ENCODE results near the gene RNF225.
A peak's percentile ranks its signal among the peaks of the same experiment; 100 is the strongest.

Gene RNF225

DNA sequence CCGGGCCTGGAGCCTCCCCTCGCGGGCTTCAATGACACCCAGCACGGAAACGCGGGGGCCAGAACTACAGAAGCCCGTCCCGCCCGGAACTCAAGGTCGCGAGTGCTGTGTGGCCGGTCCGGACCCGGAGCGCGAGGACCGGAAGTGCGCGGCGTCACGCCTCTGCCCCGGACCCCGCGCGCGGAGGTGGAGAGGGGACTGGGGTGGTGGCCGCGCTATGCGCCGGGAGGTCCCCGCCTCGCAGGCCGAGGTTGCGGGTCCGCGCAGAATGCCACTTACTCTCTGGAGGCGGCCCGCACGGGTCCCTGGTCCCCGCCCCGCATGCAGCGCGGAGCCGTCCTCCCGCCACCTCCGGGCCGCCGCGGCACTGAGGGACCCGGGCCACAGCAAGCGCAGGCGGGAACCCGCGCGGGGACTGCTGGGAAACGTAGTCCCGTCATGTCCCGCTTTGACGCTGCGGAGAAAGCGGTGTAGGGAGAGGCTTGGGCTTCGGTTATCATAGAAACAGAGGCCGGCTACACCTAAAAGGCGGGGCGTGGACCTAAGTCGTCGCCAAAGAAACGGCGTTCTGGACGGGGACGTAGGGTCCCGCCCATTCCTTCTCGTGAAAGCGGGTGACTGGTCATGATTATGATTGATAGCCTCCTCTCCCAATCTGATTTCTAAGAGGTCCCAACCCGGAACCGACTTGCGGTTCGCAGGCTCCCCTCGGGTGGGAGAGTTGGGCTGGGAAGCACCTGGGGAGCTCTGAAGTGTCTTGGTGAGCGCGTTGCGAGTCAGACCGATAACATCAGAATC lies 14.6 kb upstream of the RNF225 start, which contains the start of gene ZNF837:
Gene ZNF837, minus strand, starts transcription at position 369 of the 798 bp plus-strand sequence. CDS start 11,698 bp downstream, outside the sequence.
- TF ChIP-seq, protein P1, sequence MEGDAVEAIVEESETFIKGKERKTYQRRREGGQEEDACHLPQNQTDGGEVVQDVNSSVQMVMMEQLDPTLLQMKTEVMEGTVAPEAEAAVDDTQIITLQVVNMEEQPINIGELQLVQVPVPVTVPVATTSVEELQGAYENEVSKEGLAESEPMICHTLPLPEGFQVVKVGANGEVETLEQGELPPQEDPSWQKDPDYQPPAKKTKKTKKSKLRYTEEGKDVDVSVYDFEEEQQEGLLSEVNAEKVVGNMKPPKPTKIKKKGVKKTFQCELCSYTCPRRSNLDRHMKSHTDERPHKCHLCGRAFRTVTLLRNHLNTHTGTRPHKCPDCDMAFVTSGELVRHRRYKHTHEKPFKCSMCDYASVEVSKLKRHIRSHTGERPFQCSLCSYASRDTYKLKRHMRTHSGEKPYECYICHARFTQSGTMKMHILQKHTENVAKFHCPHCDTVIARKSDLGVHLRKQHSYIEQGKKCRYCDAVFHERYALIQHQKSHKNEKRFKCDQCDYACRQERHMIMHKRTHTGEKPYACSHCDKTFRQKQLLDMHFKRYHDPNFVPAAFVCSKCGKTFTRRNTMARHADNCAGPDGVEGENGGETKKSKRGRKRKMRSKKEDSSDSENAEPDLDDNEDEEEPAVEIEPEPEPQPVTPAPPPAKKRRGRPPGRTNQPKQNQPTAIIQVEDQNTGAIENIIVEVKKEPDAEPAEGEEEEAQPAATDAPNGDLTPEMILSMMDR (IDR thresholded peaks at IDR 0.05; ENCODE audit: insufficient read depth, low read length, poor library complexity, severe bottlenecking) = peak; percentile 18
- Histone ChIP-seq H3K4me3 (replicated peaks; ENCODE audit: low read depth, low read length) (peak within 1 kb of the TSS; percentile 77), H3K27me3 (replicated peaks; ENCODE audit: control insufficient read depth, insufficient read depth, low read length) (no peaks in the 10 kb centered on the region), H3K36me3 (ENCODE audit: control insufficient read depth, insufficient read depth, low read length) (no peaks in the 10 kb centered on the region; the same call in 1 of the 2 replicates)
- peak; percentile 98 for DNase-seq (ENCODE audit: extremely low read depth, insufficient read length)

DNA sequence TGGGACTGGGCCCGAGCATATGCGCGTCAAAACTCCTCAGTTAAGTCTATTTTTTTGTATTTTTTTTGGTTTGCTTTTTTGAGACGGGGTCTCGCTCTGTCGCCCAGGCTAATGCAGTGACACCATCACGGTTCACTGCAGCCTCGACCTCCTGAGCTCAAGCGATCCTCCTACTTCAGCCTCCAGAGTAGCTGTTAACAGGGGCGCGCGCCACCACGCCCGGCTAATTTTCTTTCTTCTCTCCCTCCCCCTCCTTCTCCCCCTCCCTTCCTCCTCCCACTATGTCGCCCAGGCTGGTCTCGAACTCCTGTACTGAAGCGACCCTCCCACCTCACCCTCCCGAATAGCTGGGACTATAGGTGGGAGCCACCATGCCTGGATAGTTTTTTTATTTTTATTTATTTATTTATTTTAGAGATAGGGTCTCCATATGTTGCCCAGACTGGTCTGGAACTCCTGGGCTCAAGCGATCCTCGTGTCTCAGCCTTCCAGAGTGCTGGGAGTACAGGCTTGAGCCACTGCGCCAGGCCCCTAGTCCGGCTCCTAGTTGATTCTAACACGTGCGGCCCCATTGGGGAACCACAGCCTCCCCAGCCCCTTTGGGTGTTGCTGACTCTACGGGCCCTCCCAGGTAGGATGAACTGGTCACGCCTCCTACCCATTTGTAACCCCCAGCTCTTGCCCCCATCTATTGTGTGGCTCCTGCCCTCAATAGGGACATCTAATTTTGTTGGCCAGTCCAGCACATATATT lies 13.8 kb upstream of the RNF225 start:
- H3K27me3 ChIP-seq (replicated peaks; ENCODE audit: control insufficient read depth, insufficient read depth, low read length) = no peaks in the 10 kb centered on the region
- H3K4me3 ChIP-seq (replicated peaks; ENCODE audit: low read depth, low read length) = peak overlapping the region; percentile 77
- no peak for DNase-seq (ENCODE audit: extremely low read depth, insufficient read length)
- no peaks in the 10 kb centered on the region; the same call in 1 of the 2 replicates for H3K36me3 ChIP-seq (ENCODE audit: control insufficient read depth, insufficient read depth, low read length)
- TF ChIP-seq, protein P1 (IDR thresholded peaks at IDR 0.05; ENCODE audit: insufficient read depth, low read length, poor library complexity, severe bottlenecking) = no peak

DNA sequence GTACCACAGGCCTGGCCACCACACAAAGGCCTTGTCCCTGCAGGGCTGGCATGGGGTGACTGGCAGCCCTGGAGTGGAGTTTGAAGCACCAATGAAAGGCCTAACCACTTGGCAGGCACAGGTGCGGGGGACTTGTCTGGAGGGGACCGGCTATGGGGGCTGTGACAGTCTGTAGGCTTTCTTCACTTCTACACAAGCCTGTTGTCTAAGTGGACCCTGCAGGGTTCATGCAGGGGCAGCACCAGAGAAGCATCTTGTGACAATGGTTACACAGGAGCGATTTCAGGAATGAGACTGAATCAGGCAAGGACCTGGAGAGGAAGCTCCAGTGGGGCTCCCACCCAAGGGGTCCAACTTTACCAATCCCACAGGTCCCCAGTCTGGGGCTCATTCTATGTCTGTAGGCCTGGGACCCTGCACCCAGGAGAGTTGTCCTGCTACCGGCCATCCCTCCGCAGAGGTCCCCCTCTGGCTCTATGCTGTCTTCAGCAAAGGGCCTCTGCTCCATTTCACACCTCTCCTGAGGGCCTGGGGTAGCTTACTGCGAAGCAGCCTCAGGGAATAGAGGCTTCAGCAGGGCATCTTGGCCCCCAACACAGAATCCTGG lies 12.4 kb upstream of the RNF225 start:
- H3K27me3 ChIP-seq (replicated peaks; ENCODE audit: control insufficient read depth, insufficient read depth, low read length) = no peaks in the 10 kb centered on the region
- H3K4me3 ChIP-seq (replicated peaks; ENCODE audit: low read depth, low read length) = no peak overlapping the region
- DNase-seq (ENCODE audit: extremely low read depth, insufficient read length) = no peak
- TF ChIP-seq, protein P1 (IDR thresholded peaks at IDR 0.05; ENCODE audit: insufficient read depth, low read length, poor library complexity, severe bottlenecking) = no peak
- peaks cover 1% of the 10 kb centered on the region; the same call in 1 of the 2 replicates for H3K36me3 ChIP-seq (ENCODE audit: control insufficient read depth, insufficient read depth, low read length)

DNA sequence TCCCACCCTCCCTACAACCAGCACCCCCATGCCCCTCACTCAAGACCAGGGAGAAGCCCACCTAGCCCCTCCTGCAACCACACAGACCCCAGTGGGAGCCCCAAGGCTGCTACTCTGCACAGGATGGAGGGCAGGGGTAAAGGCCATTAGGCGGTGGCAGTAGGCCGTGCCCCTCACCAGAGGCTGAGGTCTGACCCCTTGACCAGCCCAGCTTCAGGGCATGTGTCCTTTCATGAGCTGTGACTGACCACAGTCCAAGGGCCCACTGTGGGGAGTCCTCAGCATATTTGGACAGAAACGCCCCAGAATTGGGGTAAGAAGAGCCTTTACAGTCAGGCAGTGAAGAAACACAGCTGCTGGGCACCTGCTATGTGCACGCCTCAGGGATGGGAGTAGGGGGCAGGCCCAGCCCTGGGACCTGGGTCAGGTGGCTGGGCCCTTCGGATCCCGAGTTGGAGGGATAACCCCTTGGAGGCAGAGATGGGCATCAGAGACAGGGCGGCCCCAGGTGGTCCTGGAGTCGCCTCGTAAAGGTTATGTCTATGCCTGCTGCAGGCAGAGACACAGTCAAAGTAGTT lies 10.1 kb upstream of the RNF225 start:
- H3K4me3 ChIP-seq (replicated peaks; ENCODE audit: low read depth, low read length) = peak overlapping the region; percentile 80
- H3K36me3 ChIP-seq (ENCODE audit: control insufficient read depth, insufficient read depth, low read length) = peaks cover 6% of the 10 kb centered on the region
- no peak for DNase-seq (ENCODE audit: extremely low read depth, insufficient read length)
- no peaks in the 10 kb centered on the region for H3K27me3 ChIP-seq (replicated peaks; ENCODE audit: control insufficient read depth, insufficient read depth, low read length)
- TF ChIP-seq, protein P1 (IDR thresholded peaks at IDR 0.05; ENCODE audit: insufficient read depth, low read length, poor library complexity, severe bottlenecking) = no peak

DNA sequence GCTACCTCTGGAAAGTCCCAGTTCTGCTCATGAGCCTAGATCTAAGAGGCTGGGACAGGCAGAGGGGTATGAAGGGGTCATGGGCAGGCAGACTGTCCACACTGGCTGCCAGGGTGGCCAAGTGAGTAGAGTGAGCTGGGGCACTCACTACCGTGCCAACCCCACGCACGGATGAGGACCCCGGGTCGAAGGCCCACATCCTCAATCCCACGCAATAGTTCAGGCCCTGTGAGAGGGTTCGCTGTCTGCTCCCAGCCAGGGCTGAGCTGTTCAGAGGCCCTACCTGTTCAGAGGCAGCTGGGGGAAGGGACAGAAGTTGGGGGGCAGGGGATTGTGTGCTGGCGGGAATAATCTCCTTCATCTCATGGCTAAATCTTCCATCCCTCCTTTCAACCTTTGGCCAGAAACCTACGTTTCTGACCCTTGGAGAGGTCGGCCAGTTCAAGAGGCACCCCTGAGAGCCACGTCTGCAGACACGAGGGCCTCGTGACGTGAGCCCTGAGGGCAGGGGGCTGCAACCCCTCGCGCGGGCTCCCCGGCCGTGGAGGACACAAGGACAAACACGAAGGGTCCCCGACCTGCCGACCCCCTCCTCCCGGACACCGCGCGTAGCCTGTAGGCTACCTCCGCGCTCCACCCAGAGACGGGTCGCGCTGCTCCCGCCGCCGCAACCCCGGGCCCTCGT lies 9.4 kb upstream of the RNF225 start:
- TF ChIP-seq, protein P1 (IDR thresholded peaks at IDR 0.05; ENCODE audit: insufficient read depth, low read length, poor library complexity, severe bottlenecking) = no peak
- peak overlapping the region; percentile 80 for H3K4me3 ChIP-seq (replicated peaks; ENCODE audit: low read depth, low read length)
- DNase-seq (ENCODE audit: extremely low read depth, insufficient read length) = peak; percentile 76
- no peaks in the 10 kb centered on the region for H3K27me3 ChIP-seq (replicated peaks; ENCODE audit: control insufficient read depth, insufficient read depth, low read length)
- peaks cover 9% of the 10 kb centered on the region for H3K36me3 ChIP-seq (ENCODE audit: control insufficient read depth, insufficient read depth, low read length)

All from GM06990 (cell line).